GM19438 (cell line): ENCODE measurements around the gene LRRN3.

Source experiments
- ATAC-seq: cut with Tn5 transposase; IDR thresholded peaks from one replicate; pipeline ENCODE4 v1.9.1; 2021; ENCODE audit warnings: low read depth; ENCODE audit not compliant: unreplicated experiment

LRRN3 gene

GRCh38 chr7:111159426-111159825 lies 68.5 kb downstream of the LRRN3 start:
- no peak for ATAC-seq

GRCh38 chr7:111160297-111160696 lies 69.4 kb downstream of the LRRN3 start:
- ATAC-seq, result no peak

GRCh38 chr7:111162692-111163091 lies 71.8 kb downstream of the LRRN3 start:
- ATAC-seq, result no peak

- ATAC-seq, result no peak
Measured at GRCh38 chr7:111164442-111164841, 73.5 kb downstream of the LRRN3 start.

GRCh38 chr7:111168182-111168581 lies 77.3 kb downstream of the LRRN3 start:
- ATAC-seq, result no peak

GRCh38 chr7:111172564-111173257 lies 81.8 kb downstream of the LRRN3 start:
- ATAC-seq, result no peak

- ATAC-seq, result no peak
Measured at GRCh38 chr7:111173528-111173927, 82.6 kb downstream of the LRRN3 start.

GRCh38 chr7:111173990-111174389 lies 83.1 kb downstream of the LRRN3 start:
- ATAC-seq, result no peak

- no peak for ATAC-seq
Measured at GRCh38 chr7:111174510-111174909, 83.6 kb downstream of the LRRN3 start.
